ENCODE results near the gene PSMC3IP.
"Not testable (repeated sequence)": the region's sequence is repeated elsewhere in the genome, so short reads cannot be mapped to it uniquely, and the experiment has no call there.

Gene PSMC3IP

GRCh38 chr17:42541041-42541833, 36.3 kb downstream of the PSMC3IP start:
- no peak for DNase-seq (ENCODE audit: low read depth in 1 of 2, low spot score in 1 of 2)

DNA sequence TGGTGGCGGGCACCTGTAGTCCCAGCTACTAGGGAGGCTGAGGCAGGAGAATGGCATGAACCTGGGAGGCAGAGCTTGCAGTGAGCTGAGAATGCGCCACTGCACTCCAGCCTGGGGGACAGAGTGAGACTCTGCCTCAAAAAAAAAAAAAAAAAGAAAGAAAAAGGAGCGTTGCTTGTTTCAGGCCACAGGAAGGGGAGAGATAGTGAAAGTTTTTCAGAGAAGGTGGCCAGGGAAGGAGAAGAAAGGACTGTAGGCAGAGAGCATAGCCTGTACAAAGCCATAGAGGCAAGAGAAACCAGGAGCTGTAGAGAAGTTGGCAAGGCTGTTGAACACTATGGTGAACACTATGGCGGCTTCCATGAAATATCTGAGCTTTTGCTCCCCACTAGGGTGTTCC, 37.0 kb downstream of the PSMC3IP start:
- DNase-seq (ENCODE audit: low read depth in 1 of 2, low spot score in 1 of 2) = not testable (repeated sequence)

GRCh38 chr17:42538482-42538881, 39.0 kb downstream of the PSMC3IP start:
- DNase-seq (ENCODE audit: low read depth in 1 of 2, low spot score in 1 of 2) = no peak

GRCh38 chr17:42537826-42538451, 39.6 kb downstream of the PSMC3IP start:
- no peak for DNase-seq (ENCODE audit: low read depth in 1 of 2, low spot score in 1 of 2)

GRCh38 chr17:42537156-42537805, 40.2 kb downstream of the PSMC3IP start:
- no peak for DNase-seq (ENCODE audit: low read depth in 1 of 2, low spot score in 1 of 2)

DNA sequence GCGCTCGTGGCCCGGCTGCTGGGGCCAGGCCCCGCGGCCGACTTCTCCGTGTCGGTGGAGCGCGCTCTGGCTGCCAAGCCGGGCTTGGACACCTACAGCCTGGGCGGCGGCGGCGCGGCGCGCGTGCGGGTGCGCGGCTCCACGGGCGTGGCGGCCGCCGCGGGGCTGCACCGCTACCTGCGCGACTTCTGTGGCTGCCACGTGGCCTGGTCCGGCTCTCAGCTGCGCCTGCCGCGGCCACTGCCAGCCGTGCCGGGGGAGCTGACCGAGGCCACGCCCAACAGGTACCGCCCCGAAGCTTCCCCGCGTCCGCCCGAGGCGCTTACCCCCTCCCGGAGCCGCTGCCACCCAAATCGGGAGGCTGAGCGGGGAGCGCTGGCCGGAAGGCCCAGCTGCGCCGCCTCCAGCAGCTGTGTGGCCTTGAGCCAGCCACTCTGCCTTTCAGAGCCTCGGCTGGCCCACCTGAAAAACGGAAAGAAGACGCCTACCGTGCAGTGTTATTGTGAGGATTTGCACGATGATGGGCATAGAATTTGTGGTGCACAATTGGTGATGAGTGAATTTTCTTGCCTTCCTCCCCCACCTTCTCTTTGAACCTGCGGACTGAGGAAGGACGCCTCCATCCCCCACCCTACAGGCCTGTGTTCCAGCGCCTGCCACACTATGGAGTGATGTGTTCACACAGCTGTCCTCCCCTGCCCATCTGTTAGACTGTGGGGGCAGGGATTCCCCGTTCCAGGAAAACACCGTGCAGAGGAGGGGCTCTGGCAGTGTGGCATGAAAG, 41.0 kb downstream of the PSMC3IP start:
- peak; percentile 45 to 57 for DNase-seq (ENCODE audit: low read depth in 1 of 2, low spot score in 1 of 2)

- peak; percentile 58 to 71 for DNase-seq (ENCODE audit: low read depth in 1 of 2, low spot score in 1 of 2)
These were observed 41.5 kb downstream of the PSMC3IP start, which contains the start of gene NAGLU for GRCh38 chr17:42536048-42536371. NAGLU (plus strand) TSS chr17:42536241; CDS start chr17:42536273, 32 bp downstream.

DNA sequence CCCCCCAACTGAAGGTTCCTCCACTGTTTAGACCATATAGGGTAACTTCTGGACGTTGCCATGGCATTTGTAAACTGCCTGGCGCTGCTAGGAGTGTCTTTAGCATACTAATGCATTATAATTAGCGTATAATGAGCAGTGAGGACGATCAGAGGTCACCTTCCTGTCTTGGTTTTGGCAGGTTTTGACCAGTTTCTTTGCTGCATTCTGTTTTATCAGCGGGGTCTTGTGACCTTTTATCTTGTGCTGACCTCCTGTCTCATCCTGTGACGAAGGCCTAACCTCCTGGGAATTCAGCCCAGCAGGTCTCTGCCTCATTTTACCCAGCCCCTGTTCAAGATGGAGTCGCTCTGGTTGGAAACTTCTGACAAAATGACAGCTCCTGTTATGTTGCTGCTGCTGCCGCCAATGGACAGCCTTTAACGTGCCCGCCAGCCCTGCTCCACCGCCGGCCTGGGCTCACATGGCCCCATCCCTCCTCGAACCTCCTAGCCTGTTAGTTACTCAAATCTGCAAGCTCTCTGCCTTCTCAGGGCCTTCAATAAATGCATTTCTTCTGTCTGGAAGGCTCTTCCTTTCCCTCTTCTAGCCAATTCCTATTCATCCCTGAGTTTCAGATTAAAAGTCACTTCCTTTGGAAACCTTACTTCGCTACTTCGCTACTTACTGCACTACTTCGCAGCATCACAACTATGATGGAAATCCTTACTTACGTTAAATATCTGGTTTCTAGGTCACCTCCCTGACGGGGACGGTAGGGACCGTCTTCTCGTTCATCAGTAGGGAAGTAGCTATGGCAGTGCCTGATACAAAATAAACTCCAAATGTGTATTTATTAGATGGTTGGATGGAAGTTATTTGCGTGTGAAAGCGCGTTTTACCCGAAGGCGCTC, 42.1 kb downstream of the PSMC3IP start:
- no peak for DNase-seq (ENCODE audit: low read depth in 1 of 2, low spot score in 1 of 2)

- peak; percentile 17 to 50 for DNase-seq (ENCODE audit: low read depth in 1 of 2, low spot score in 1 of 2)
These were observed 45.8 kb downstream of the PSMC3IP start for GRCh38 chr17:42531455-42532354.

- no peak for DNase-seq (ENCODE audit: low read depth in 1 of 2, low spot score in 1 of 2)
These were observed 46.5 kb downstream of the PSMC3IP start for GRCh38 chr17:42530952-42531454.

DNA sequence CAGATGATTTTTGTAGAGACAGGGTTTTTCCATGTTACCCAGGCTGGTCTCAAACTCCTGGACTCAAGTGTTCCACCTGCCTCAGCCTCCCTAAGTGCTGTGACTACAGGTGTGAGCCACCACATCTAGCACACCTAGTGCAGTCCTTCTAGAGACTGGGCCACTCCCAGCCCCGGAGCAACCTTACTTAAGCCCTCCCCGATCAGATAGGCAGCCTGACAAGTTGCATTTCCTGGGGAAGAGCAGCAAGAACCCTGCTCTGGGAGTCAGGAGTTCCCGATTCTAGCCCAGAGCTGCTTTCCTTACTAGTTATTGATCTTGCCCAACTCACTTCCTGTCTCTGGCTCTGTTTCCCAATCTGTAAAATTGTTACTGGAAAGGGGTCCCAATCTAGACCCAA, 48.5 kb downstream of the PSMC3IP start:
- no peak for DNase-seq (ENCODE audit: low read depth in 1 of 2, low spot score in 1 of 2)

- DNase-seq (ENCODE audit: low read depth in 1 of 2, low spot score in 1 of 2) = no peak
These were observed 49.6 kb downstream of the PSMC3IP start for GRCh38 chr17:42527932-42528331.

DNA sequence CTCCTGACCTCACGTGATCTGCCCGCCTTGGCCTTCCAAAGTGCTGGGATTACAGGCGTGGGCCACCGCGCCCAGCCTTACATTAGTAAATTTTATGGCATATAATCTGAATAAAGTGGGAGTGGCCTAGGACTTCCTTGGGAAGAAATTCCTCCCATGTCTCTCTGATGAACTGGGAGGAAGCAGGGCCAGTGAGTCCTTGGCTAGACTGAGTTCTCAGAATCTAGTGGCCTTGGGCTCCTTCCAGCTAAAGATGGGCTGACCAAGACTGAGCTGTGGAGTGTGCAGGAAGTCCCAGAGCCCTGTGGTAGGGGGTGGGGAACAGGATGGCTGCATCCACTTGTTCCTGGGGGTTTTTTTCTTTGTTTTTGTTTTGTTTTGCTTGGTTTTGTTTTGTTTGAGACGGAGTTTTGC, 51.5 kb downstream of the PSMC3IP start:
- no peak for DNase-seq (ENCODE audit: low read depth in 1 of 2, low spot score in 1 of 2)

DNA sequence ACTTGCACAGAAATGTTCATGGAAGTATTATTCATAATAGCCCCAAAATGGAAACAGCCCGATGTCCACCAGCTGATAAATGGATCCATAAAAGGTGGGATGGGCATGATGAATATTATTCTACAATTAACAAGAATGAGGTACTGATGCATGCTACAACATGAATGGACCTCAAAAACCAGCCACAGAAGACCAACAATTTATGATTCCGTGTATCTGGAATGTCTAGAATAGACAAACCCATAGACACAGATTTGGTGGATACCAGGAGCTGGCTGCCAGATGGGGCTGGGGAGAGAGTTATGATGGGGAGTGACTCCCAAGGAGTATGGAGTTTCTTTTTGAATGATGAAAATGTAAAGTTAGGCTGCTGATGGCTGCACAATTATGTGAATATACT, 52.3 kb downstream of the PSMC3IP start:
- DNase-seq (ENCODE audit: low read depth in 1 of 2, low spot score in 1 of 2) = no peak

GRCh38 chr17:42522798-42523278, 54.7 kb downstream of the PSMC3IP start:
- no peak for DNase-seq (ENCODE audit: low read depth in 1 of 2, low spot score in 1 of 2)
